HCT116 (cell line): ENCODE results near the gene PPIP5K2.

Source experiments
- CTCF ChIP-seq, 3 experiments: fragments of 200-600 bp in 1 of 3; sonication (generic) in 1 of 3; IDR thresholded peaks in 2 of 3; conservative IDR thresholded peaks in 1 of 3; 2 replicates each; pipeline ENCODE4 v1.5.1; 2012 to 2017; ENCODE audit warnings: low read depth in 2 of 3, low read length in 2 of 3, antibody characterized with exemption in 1 of 3, borderline replicate concordance in 1 of 3, control low read depth in 1 of 3, mild to moderate bottlenecking in 1 of 3, mixed read lengths in 1 of 3, mixed run types in 1 of 3, moderate library complexity in 1 of 3; ENCODE audit not compliant: insufficient read depth in 1 of 3
- EZH2phosphoT487 ChIP-seq: fragments of 200-600 bp; IDR thresholded peaks from 2 replicates; pipeline ENCODE4 v1.6.1; 2018; ENCODE audit warnings: antibody characterized with exemption, borderline replicate concordance
- JUND ChIP-seq: IDR thresholded peaks from 2 replicates; pipeline ENCODE4 v1.6.1; 2012
- POLR2A ChIP-seq: IDR thresholded peaks from 2 replicates; pipeline ENCODE4 v1.7.0; 2011; ENCODE audit warnings: borderline replicate concordance; ENCODE audit not compliant: insufficient read depth, insufficient read length; ENCODE audit errors: extremely low read depth
- POLR2AphosphoS5 ChIP-seq: IDR thresholded peaks from 2 replicates; pipeline ENCODE4 v1.6.1; 2011; ENCODE audit warnings: mild to moderate bottlenecking, low read depth, low read length, moderate library complexity
- REST ChIP-seq: IDR thresholded peaks from 2 replicates; pipeline ENCODE4 v1.6.1; 2012; ENCODE audit warnings: low read depth
- SIN3A ChIP-seq: IDR thresholded peaks from 2 replicates; pipeline ENCODE4 v1.6.1; 2012; ENCODE audit warnings: low read depth
- ZNF274 ChIP-seq: fragments of 200-500 bp; sonication (Bioruptor generic); IDR thresholded peaks from 2 replicates; pipeline ENCODE4 v1.6.1; 2014; ENCODE audit warnings: mild to moderate bottlenecking, low read depth, low read length, inconsistent platforms

- TF ChIP-seq POLR2A (no peak), JUND (no peak), CTCF (IDR thresholded peaks at IDR 0.05 in 2 of 3, conservative IDR thresholded peaks at IDR 0.05 in 1 of 3; ENCODE audit: borderline replicate concordance in 1 of 3, insufficient read depth in 1 of 3, low read depth in 2 of 3, low read length in 2 of 3) (no peak), ZNF274 (no peak), REST (no peak), SIN3A (no peak), POLR2AphosphoS5 (no peak), EZH2phosphoT487 (no peak)
Measured at GRCh38 chr5:103119070-103119764, 884 bp upstream of the PPIP5K2 start.
